ENCODE data around the gene CAMTA1.
A peak's percentile ranks its signal among the peaks of the same experiment; 100 is the strongest.

Gene CAMTA1

DNA sequence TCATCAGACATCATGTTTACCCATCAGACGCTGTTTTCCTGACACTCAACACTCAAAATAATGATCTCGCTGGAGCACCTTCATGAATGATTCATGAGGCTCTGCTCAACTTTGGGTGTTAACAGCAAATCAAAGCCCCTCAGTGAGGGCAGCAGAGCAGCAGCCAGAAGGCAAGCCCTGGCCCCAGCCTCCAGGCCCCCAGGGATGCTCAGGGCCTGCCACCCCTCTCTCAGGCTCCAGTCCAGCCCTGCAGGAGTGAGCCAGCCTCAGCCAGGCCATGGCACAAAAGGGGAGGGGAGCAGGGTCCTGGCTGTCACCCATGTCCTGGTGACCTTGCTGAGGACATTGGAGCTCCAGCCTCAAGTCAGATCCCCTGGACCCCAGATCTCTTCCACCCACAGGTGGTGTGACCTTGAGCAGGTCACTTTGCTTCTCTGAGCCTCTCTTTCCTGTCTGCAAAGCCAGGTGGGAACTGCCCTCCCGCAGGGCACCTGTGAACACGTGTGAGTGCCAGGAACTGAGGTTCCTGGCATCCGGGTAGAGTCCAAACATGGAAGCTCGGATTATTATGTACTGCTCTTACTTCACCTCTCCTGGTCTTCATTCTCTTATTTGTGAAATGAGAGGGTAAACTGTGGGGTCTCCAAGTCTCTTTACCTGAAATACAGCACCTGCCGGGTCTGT lies 824.2 kb downstream of the CAMTA1 start:
- no peak for DNase-seq (ENCODE audit: low read depth in 3 of 3)

DNA sequence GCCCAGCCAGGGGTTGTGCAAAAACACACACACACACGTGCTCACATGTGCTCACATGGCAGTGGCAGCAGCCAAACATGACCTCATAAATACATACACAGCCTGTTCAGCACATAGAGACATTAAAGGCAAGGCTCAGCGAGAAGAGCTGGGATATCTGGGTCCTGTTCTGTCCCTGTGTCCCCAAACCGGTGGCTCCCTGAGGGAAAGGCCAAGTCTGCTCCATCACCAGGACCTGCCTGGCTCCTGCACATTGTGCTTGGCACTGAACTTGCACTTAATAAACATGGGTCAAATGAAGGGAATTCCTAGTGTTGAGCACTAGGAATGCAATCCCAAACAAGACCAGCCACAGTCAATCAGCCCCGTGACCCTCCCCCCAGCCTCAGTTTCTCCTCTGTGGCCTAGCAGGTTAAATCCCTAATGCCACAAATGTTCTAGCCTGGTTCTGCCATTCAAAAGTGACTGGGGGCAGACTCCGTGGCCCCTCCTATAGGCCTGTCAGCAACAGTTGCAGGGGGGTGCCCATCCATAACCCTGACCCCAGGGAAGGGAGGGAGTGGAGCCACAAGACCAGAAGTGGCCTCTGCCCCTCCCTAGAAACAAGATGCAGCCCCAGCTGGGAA lies 825.0 kb downstream of the CAMTA1 start:
- no peak for DNase-seq (ENCODE audit: low read depth in 3 of 3)

DNA sequence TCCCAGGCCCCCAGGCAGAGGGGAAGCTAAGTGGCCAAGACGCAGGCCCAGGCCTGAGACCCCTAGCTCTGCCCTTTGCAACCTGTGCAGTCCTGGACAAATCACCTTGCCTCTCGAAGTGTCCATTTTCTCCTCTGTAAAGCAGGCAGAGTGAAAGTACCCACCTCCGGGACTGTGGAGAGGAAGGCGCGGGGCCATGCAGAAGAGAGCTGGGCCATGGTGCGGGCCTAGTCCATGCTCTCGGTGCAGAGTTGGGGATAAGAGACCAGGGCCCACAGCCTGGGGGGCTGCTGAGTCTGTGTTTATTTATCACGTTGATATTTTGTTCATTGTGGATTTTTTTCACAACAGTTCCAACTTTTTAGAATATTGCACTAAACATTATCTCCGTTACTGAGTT lies 825.7 kb downstream of the CAMTA1 start:
- DNase-seq (ENCODE audit: low read depth in 3 of 3): no peak

DNA sequence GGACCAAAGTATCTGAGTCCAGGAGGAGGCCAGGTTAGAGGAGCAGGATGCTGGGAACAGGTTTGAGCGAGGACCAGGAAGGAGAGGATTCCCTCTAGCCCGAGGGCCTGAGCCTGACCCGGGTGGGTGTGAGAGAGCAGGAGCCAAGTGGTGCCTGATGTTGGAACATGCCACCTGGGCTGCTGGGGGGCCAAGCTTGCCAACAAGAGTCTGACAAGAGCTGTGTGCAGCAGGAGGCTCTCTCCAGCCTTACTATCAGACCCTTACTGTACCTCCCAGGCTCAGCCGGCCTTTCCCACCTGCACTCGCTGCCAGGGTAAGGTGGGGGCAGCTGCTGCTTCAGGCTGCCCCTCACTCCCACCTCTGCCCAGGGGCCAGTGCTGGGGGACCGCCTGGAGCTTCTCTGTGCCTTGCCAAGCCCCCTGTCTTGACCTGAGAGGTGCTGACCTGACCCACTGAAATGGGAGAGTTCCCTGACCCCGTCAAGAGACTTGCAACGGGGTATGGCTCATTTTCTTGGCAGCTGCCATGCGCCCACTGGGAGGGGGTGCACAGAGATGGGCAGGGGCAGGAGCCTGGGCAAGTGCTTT lies 826.3 kb downstream of the CAMTA1 start:
- DNase-seq (ENCODE audit: low read depth in 3 of 3): no peak

DNA sequence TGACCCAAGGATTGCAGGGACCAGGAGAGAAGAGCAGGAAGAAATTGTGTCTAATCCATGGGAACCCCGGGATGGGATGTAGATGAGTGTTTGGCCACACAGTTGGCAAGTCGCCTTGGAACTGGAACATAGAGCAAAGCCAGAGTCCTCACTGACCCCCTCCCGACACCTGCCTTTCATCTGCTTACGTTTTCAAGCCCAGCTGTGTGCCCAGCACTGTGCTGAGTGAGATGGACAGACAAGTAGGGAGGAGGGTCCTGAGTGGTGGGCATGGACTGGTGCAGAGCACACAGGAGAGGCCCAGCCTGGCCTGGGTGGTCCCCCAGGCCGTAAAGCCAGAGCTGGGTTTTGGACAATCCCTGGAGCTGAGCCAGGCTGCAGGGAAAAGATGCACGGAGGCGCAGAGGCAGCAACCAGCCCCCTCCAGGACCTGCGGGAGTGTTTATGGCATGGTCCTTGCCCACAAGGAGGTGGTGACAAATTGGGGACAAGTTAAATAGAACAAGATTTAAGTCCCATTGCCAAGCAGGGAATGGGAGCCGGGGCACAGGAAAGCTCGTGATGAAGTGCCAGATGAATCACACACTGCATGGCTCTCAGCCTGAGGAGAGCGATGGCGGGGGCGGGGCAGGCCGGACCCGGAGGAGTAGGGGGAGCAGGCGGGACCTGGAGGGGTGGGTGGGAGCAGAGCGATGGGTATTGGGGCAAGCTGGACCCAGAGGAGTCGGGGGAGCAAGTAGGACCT lies 828.0 kb downstream of the CAMTA1 start:
- DNase-seq (ENCODE audit: low read depth in 3 of 3): no peak

DNA sequence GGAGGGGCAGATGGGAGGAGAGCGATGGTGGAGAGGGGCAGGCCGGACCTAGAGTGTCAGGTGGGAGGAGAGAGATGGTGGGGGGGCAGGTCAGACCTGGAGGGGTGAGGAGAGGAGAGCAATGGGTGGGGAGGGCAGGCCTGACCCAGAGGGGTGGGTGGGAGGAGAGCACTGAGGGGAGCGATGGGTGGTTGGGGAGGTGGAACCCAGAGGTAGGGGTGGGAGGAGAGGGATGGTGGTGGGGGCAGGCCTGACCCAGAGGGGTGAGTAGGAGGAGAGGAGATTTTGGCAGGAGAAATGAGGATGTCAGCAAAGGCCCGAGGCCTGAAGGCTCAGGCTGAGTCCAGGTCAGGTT lies 828.6 kb downstream of the CAMTA1 start:
- no peak for DNase-seq (ENCODE audit: low read depth in 3 of 3)

DNA sequence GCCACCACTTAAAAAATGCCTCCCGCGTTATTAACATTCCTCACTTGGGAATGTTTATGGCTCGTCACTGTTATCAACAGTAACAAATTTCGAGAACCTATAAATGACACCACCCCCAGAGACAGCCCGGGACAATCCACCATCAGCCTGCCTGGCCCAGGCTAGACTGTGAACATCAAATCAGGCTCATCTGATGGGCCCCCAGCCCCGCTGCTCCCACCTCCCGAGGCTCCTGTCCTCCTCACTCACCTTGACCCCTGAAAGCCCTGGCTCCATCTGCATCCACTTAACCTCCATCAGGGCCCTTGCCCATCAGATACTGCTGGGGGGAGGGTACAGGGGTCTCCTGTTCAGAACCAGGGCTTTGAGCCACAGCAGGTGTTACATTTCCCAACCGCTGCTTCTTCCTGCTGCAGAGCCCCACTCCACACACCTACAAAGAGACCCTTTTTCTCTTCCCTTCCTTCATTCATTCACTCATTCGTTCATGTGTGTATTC lies 829.4 kb downstream of the CAMTA1 start:
- DNase-seq (ENCODE audit: low read depth in 3 of 3): no peak

DNA sequence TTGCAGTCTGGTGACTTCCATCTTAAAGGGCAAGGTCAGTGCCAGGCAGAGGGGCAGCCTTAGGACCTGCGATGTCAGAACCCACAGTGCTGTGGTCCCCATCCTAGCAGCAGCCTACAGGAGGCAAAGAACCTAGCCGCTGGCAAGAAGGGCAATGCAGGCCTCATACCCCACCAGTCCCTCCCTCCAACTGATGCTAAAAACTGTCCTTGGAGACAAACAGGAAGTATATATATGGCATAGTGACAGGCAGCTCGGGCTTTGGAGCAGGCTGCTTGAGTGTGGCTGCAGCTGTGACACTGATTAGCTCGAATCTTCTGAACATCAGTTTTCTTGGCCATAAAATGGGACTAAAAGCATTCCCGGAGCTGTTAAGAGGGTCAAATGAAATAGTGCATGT lies 829.9 kb downstream of the CAMTA1 start:
- DNase-seq (ENCODE audit: low read depth in 3 of 3): no peak

DNA sequence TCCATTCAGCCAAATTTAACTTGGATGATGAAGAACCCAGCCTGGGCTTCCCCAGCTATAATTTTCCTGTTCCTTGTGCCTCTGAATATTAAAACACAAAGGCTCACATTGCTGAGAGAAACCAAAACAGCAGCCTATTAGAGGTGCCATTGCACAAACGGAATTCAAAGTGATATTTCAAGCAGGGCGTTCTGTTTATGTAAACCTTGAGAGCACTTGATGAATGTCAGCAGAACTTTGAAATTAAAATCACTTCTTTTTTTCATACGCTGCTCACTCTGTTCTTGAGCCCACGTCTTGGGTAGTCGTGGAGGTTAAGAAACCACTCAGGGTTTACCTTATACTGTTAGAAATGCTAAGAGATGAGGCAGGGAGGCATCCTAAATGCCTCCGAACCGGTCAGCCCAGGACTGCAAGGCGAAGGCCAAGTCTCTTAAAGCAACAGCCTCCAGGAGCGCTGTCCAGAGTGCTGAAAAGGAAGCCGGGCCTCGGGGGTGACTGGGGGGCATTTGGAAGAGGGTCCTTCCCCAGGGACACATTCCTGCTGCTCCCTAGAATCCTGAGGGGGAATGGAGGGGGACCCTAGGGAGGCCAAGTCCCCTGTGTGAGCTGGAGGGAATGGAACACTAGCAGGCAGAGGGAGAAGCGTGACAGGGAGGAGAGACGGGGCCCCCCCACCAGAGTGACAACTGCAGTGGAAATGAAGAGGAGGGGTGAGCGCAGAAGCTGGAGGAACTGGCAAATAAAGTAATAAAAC lies 831.0 kb downstream of the CAMTA1 start:
- DNase-seq (ENCODE audit: low read depth in 3 of 3): peak in 1 of 3 experiments; percentile 7

DNA sequence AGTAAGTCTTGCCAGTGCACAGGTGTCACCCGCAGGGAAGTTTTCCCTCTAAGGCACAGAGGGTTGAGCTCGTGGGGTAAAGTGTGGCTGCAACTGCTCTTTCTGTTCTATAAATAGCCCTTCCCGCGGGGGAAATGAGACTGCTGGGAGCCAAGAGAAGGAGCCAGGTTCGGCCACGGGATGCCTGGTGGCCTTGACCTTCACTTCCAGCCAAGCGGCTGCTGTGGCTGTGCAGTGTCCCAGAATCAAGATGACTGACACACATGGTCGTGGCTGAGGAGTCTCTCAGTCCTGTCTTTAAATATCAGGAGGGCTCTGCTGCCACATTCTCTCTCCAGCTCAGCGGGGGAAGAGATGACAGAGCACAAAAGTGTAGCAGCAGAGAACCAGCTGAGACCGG lies 831.7 kb downstream of the CAMTA1 start:
- no peak for DNase-seq (ENCODE audit: low read depth in 3 of 3)

DNA sequence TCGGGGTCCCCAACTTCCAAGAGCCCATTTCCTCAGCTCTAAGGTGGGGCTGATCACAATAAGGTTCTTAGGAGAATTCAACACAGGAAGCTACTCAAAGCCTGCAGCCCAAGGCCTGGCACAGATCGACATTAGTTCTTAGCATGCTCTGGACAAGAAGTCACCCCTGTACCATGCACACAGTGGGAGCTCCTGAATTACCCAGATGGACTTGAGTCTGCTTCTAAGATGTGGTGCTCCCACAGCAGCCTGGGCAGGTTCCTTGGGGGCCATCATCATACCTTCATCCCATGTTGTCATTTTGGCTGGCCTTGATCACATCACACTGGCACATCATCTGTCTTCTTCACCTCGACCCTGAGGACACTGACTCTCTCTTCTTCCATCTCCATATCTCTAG lies 832.6 kb downstream of the CAMTA1 start:
- no peak for DNase-seq (ENCODE audit: low read depth in 3 of 3)

DNA sequence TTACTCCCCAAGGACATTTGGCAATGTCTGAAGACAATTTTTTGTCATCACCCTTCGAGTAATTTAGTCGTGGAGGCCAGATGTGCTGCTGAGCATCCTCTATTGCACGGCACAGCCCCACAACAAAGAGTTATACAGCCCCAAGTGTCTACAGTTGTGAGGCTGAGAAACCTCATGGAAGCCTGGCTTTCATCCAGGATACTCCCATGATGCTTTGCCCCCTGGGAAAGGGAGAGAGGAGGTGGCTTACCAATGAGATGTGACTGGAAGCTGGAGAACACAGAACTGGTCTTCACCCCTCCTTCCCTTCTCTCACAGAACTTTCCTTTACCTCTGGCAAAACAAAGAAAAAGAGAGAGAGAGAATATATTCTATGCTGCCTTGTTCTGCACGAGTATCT lies 834.9 kb downstream of the CAMTA1 start:
- no peak for DNase-seq (ENCODE audit: low read depth in 3 of 3)

DNA sequence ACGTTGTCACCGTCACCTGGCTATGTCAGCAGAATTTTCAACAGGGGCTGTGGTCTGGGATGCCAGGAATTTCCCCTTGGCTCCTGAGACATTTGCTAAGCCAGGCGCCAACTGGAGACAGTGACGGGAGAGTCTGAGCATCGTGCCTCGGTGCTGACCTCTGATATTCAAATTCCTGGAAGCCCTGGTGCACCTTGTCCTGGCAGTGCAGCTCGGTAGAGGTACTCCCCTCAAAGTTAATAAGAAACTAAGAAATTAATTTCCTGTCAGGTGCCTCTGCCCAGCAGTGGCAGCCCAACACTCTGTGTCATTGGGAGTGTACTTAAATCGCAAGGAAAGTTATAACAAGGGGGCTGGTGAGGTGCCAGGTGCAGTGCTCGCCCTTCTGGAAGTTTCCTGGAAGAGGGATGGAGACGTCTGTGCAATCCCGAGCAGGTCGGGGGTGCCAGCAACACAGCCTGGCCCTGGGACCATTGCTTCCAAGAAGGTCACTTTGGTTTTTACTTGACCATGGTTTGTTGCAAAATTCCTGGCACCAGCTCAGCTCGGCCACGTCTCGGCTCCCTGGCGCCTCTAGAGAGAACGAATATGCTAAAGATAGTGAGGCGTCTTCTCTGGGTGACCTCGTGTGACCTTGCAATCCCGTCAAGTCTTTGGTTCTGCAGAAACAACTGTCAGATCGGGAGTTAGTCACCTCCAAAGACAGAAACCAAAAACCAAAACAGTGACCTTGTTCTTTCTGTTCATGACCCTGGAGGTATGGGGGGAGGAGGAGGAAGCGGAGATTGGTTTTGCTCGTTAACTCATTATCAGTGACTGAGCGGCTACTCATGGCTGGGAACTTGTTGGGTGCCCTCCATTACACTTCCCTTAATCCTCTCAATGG lies 836.3 kb downstream of the CAMTA1 start:
- no peak for DNase-seq (ENCODE audit: low read depth in 3 of 3)

DNA sequence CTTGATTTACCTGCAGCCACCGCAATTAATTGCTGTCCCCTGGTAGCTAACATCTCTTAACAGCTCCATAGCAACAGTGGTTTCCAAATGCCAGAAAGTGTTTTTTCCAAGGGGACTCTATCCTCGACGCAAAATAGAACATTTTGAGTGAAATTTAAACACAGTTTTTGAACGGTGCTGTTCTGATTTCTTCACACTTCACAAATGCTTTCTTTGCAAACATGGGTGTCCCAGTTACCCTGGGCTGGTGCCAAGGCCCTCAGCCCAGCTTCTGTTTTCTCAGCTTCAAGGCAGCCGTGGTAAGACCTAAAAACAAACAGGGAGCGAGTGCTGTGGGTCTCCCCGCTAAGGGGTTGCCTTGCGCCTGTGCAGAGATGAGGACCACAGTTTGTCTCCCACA lies 838.6 kb downstream of the CAMTA1 start:
- DNase-seq (ENCODE audit: low read depth in 3 of 3): no peak

DNA sequence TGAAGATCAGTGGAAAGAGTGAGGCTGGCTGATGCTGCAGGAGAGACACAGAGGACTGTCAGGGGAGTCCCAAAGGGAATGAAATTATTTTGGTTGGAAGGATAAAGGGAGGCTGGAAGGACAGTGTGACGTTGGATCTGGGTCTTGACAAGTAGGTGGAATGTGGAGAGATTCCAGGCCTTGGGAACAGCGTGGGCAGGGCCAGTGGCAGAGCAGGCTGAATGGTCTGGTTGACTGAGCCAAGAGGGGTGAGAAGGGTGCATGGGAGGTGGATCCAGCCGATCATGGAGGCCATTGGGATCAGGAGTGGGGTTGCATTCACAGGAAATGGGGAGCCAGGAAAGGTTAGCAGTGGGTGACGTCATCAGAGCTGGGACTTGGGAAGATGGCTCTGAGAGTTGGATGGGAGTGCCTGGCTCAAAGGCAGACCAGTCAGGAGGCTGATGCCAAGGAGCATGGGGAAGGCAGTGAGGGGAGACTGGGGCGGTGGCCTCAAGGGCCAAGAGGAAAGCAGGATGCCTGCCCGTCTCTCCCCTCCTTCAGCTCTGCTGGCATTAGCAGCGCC lies 839.6 kb downstream of the CAMTA1 start:
- no peak for DNase-seq (ENCODE audit: low read depth in 3 of 3)

DNA sequence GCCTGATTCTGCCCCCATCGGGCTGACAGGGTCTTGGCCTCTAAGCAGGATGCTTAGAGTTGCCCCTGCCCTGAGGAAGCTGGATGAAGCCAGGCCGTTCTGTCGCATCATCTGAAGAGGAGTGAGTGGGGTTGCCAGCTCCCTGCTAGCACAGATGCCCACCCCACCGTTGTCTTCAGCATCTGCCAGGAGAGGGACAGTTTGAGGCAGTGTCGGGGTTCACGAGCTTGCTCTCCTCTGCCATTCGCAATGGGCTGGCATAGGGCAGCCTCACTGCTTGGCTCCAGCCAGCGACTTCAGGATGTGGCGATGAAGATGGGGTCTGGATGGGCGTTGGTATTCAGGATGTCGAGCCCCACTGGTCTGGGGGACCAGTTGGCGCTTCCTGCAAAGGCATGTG lies 840.1 kb downstream of the CAMTA1 start:
- DNase-seq (ENCODE audit: low read depth in 3 of 3): no peak

DNA sequence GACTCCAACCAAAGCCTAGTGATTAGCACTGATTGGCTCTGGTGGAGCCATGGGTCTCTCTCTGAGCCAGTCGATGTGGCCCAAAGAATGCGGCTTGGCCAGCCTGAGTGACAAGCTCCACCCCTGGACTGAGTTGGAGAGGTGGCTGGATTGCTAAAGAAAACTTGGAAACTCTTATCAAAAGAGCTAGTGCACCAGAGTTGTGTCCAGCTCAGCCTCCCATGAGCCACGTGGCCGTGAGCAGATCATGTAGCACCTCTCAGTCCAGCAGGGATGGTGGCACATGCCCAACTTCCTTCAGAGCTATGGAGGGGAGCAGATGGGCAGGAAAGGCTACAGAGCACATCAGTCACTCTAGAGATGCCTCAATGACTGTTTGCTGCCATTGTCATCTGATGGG lies 843.0 kb downstream of the CAMTA1 start:
- no peak for DNase-seq (ENCODE audit: low read depth in 3 of 3)

DNA sequence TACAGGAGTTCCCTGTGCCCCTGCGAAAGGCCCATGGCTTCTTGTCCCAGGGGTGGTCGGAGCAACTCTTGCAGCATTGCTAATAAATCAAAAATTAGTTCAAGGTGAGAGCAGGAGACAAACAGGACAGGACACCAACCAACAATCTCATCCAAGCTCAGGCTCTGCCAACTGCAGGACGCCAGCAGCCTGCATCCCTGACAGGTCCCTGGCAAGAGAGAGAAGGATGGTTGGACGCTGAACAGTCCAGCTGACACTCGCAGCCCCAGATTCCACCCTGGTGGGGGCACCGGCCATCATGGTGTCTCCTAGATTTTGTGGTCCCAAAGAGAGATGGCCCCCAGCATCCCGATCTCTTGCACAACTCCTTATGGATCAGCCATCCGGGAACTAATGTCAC lies 843.8 kb downstream of the CAMTA1 start:
- no peak for DNase-seq (ENCODE audit: low read depth in 3 of 3)

DNA sequence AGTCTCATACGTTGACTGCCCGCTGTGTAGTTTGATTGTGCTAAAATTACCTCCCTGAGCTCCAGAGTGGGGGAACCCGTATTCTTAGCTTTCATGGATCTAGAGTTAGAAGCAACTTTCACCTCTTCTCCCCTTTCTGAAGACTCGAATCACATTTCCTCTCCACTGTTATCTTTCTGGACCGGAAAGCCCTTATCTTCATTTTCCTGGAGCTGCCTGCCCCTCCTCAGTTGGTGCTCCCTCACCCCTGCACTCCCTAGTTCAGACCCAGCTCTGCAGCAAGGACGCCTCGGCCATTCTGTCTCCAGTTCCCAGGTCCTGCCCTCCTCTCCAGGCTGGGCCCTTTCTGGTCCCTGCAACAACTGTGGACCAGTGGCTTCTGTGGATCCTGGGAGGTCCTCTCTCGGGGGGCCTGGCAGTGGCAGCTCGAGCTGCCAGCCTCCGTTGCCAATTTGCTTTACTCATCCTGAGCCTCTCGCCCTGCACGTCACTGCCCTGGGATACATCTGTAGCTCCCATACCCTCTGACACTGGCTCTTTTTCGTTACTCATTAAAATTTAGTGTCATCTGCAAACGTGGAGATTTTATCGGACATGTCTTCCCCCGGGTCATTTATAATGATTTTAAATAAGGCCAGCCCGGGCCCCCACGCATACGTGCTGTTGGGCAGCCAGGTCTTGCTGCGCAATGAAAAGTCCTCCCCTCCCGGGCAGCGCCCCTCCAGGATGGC lies 844.4 kb downstream of the CAMTA1 start:
- DNase-seq (ENCODE audit: low read depth in 3 of 3): no peak

DNA sequence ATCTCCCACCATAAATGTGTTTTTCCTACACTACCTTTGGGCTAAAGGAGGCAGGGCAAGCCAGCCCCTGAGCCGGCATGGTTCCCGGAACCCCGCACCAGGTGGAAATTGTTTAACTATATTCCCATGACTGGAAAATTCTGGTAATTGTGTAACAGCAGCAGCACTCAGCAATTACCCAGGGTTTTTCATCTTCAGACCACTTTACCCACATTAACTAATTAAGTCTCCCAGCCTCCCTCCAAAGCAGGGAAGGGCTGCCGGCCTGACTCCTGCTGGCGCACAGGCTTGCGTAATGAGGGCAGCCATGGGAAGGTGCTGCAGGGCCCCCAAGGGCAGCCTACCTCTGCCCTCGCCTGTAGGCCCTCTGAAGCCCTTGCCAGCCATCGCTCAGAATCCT lies 845.1 kb downstream of the CAMTA1 start:
- no peak for DNase-seq (ENCODE audit: low read depth in 3 of 3)

All from stimulated activated CD4-positive, alpha-beta T cell treated with anti-CD3 and anti-CD28 coated beads, TNF-alpha, amount 100 ng/mL, for 24 hours (primary cell).